ENCODE data around the gene TLL2.

TLL2 gene

GRCh38 chr10:96460316-96460715 is 53.4 kb downstream of the TLL2 start:
- DNase-seq, result no peak

- DNase-seq, result no peak
Measured at GRCh38 chr10:96457341-96457740, 56.4 kb downstream of the TLL2 start.

GRCh38 chr10:96456296-96456840 is 57.4 kb downstream of the TLL2 start:
- DNase-seq, result no peak

GRCh38 chr10:96453856-96454583 is 59.7 kb downstream of the TLL2 start:
- DNase-seq, result no peak

GRCh38 chr10:96452494-96453153 is 61.1 kb downstream of the TLL2 start:
- no peak for DNase-seq

- DNase-seq, result no peak
Measured at GRCh38 chr10:96450529-96451207, 63.1 kb downstream of the TLL2 start.

- DNase-seq, result no peak
Measured at GRCh38 chr10:96448558-96448957, 65.2 kb downstream of the TLL2 start.

GRCh38 chr10:96448021-96448457 is 65.7 kb downstream of the TLL2 start:
- DNase-seq, result peak; percentile 84

- no peak for DNase-seq
Measured at GRCh38 chr10:96446966-96447596, 66.6 kb downstream of the TLL2 start.

GRCh38 chr10:96441987-96442643 is 71.6 kb downstream of the TLL2 start:
- DNase-seq, result no peak

GRCh38 chr10:96441322-96441885 is 72.3 kb downstream of the TLL2 start:
- no peak for DNase-seq

GRCh38 chr10:96440361-96441292 is 73.1 kb downstream of the TLL2 start:
- no peak for DNase-seq

- DNase-seq, result no peak
Measured at GRCh38 chr10:96439725-96440124, 74.0 kb downstream of the TLL2 start.

- DNase-seq, result no peak
Measured at GRCh38 chr10:96436035-96436434, 77.7 kb downstream of the TLL2 start.

GRCh38 chr10:96431211-96431970 is 82.3 kb downstream of the TLL2 start:
- DNase-seq, result no peak

GRCh38 chr10:96427291-96427690 is 86.4 kb downstream of the TLL2 start:
- no peak for DNase-seq

GRCh38 chr10:96422525-96422924 is 91.2 kb downstream of the TLL2 start:
- no peak for DNase-seq

GRCh38 chr10:96421995-96422394 is 91.7 kb downstream of the TLL2 start:
- DNase-seq, result no peak

- no peak for DNase-seq
Measured at GRCh38 chr10:96420228-96421009, 93.3 kb downstream of the TLL2 start.

All from right forelimb (tissue), 1 donor.